Fibroblast of lung (primary cell): ENCODE measurements around the gene LMO3.

Experiments used
- EZH2 ChIP-seq: IDR thresholded peaks from 2 replicates; pipeline ENCODE4 v1.5.1; 2012; ENCODE audit warnings: low read length, control low read depth, mild to moderate bottlenecking; ENCODE audit errors: missing control alignments
- TF ChIP-seq, protein P1 (sequence below), 2 donors: IDR thresholded peaks in 1 of 2; conservative IDR thresholded peaks in 1 of 2; 1 replicate in 1 of 2; 2 replicates in 1 of 2; pipeline ENCODE4 v1.5.1; 2011 to 2012; ENCODE audit warnings: low read length in 2 of 2, control low read depth in 1 of 2, inconsistent platforms in 1 of 2, low read depth in 1 of 2, mild to moderate bottlenecking in 1 of 2

- TF ChIP-seq, protein P1, sequence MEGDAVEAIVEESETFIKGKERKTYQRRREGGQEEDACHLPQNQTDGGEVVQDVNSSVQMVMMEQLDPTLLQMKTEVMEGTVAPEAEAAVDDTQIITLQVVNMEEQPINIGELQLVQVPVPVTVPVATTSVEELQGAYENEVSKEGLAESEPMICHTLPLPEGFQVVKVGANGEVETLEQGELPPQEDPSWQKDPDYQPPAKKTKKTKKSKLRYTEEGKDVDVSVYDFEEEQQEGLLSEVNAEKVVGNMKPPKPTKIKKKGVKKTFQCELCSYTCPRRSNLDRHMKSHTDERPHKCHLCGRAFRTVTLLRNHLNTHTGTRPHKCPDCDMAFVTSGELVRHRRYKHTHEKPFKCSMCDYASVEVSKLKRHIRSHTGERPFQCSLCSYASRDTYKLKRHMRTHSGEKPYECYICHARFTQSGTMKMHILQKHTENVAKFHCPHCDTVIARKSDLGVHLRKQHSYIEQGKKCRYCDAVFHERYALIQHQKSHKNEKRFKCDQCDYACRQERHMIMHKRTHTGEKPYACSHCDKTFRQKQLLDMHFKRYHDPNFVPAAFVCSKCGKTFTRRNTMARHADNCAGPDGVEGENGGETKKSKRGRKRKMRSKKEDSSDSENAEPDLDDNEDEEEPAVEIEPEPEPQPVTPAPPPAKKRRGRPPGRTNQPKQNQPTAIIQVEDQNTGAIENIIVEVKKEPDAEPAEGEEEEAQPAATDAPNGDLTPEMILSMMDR (conservative IDR thresholded peaks at IDR 0.05 in 1 of 2, IDR thresholded peaks at IDR 0.05 in 1 of 2; ENCODE audit: low read depth in 1 of 2, low read length in 2 of 2): no peak
- no peak for TF ChIP-seq EZH2
These were observed 30.6 kb upstream of the LMO3 start for GRCh38 chr12:16636435-16637055.
